ENCODE results near the gene FAF1. TPM values are rescaled to one million over a fixed set of nuclear protein-coding genes. Genes with fewer than 3 reads are reported as not detected.

The FAF1 gene
- total and polyA plus RNA-seq, 9 of the 15 experiments (the other 6 are each of a cell fraction or from before 2014, with no cell fraction given): 48.7 to 225 (median 118) TPM

- TF ChIP-seq TFE3 (CRISPR knock-in tag; IDR thresholded peaks at IDR 0.05) (no peak), JUND (IDR thresholded peaks at IDR 0.05; ENCODE audit: borderline replicate concordance, low read depth, low read length) (no peak; the same call in 1 of the 2 replicates), JUND (tag; IDR thresholded peaks at IDR 0.05; ENCODE audit: borderline replicate concordance, low read depth, low read length) (no peak; the same call in 2 of the 3 replicates), SMARCE1 (IDR thresholded peaks at IDR 0.05) (no peak), SIRT6 (IDR thresholded peaks at IDR 0.05; ENCODE audit: low read depth, low read length) (no peak), ZNF316 (IDR thresholded peaks at IDR 0.05) (no peak), CSDE1 (IDR thresholded peaks at IDR 0.05) (no peak), RHOXF2B (CRISPR knock-in tag; conservative IDR thresholded peaks at IDR 0.05) (0 out of 2 replicates have a peak, but pooled peaks have one; percentile 52), RFX1 (IDR thresholded peaks at IDR 0.05) (no peak), ATF3 (IDR thresholded peaks at IDR 0.05) (no peak), ATF3 (CRISPR knock-in tag; conservative IDR thresholded peaks at IDR 0.05) (no peak), ZFX (CRISPR knock-in tag; IDR thresholded peaks at IDR 0.05) (peak; percentile 88), PHF20 (IDR thresholded peaks at IDR 0.05; ENCODE audit: partially characterized antibody) (no peak), ZNF764 (CRISPR knock-in tag; IDR thresholded peaks at IDR 0.05; ENCODE audit: low read depth) (no peak), CHCHD3 (CRISPR knock-in tag; IDR thresholded peaks at IDR 0.05) (no peak), ELF2 (CRISPR knock-in tag; IDR thresholded peaks at IDR 0.05) (no peak), ZFPM2 (CRISPR knock-in tag; IDR thresholded peaks at IDR 0.05) (no peak)
- TF ChIP-seq, protein P1, sequence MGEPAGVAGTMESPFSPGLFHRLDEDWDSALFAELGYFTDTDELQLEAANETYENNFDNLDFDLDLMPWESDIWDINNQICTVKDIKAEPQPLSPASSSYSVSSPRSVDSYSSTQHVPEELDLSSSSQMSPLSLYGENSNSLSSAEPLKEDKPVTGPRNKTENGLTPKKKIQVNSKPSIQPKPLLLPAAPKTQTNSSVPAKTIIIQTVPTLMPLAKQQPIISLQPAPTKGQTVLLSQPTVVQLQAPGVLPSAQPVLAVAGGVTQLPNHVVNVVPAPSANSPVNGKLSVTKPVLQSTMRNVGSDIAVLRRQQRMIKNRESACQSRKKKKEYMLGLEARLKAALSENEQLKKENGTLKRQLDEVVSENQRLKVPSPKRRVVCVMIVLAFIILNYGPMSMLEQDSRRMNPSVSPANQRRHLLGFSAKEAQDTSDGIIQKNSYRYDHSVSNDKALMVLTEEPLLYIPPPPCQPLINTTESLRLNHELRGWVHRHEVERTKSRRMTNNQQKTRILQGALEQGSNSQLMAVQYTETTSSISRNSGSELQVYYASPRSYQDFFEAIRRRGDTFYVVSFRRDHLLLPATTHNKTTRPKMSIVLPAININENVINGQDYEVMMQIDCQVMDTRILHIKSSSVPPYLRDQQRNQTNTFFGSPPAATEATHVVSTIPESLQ (CRISPR knock-in tag; IDR thresholded peaks at IDR 0.05): no peak
- TF ChIP-seq, protein P2, sequence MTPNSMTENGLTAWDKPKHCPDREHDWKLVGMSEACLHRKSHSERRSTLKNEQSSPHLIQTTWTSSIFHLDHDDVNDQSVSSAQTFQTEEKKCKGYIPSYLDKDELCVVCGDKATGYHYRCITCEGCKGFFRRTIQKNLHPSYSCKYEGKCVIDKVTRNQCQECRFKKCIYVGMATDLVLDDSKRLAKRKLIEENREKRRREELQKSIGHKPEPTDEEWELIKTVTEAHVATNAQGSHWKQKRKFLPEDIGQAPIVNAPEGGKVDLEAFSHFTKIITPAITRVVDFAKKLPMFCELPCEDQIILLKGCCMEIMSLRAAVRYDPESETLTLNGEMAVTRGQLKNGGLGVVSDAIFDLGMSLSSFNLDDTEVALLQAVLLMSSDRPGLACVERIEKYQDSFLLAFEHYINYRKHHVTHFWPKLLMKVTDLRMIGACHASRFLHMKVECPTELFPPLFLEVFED (CRISPR knock-in tag; conservative IDR thresholded peaks at IDR 0.05): no peak
- TF ChIP-seq, protein P3, sequence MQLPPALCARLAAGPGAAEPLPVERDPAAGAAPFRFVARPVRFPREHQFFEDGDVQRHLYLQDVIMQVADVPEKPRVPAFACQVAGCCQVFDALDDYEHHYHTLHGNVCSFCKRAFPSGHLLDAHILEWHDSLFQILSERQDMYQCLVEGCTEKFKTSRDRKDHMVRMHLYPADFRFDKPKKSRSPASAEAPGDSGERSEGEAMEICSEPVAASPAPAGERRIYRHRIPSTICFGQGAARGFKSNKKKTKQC (CRISPR knock-in tag; IDR thresholded peaks at IDR 0.05): peak; percentile 55; the same call in 1 of the 2 replicates
- TF ChIP-seq, protein P4, sequence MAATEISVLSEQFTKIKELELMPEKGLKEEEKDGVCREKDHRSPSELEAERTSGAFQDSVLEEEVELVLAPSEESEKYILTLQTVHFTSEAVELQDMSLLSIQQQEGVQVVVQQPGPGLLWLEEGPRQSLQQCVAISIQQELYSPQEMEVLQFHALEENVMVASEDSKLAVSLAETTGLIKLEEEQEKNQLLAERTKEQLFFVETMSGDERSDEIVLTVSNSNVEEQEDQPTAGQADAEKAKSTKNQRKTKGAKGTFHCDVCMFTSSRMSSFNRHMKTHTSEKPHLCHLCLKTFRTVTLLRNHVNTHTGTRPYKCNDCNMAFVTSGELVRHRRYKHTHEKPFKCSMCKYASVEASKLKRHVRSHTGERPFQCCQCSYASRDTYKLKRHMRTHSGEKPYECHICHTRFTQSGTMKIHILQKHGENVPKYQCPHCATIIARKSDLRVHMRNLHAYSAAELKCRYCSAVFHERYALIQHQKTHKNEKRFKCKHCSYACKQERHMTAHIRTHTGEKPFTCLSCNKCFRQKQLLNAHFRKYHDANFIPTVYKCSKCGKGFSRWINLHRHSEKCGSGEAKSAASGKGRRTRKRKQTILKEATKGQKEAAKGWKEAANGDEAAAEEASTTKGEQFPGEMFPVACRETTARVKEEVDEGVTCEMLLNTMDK (IDR thresholded peaks at IDR 0.05; ENCODE audit: borderline replicate concordance, insufficient read depth, low read depth, low read length, poor library complexity, severe bottlenecking): peak; percentile 2
These were observed 17.6 kb upstream of the FAF1 start (continued) for GRCh38 chr1:50977575-50978143.

Measured in K562 (cell line).